ENCODE results near the gene LRP2.

GRCh38 chr2:169136885-169137534 is 225.3 kb downstream of the LRP2 start:
- TF ChIP-seq POLR2A (IDR thresholded peaks at IDR 0.05), result no peak
- TF ChIP-seq CTCF (IDR thresholded peaks at IDR 0.05), result no peak

All from lower leg skin (tissue), 3 donors.